Measurements from ENCODE around the gene TFAP2D.
A peak's percentile ranks its signal among the peaks of the same experiment; 100 is the strongest.

Gene TFAP2D

GRCh38 chr6:50706575-50706974, 6.8 kb upstream of the TFAP2D start:
- Histone ChIP-seq H3K27ac (no peak overlapping the region), H3K9ac (ENCODE audit: insufficient read length) (no peak overlapping the region), H3K4me3 (no peak overlapping the region), H3K9me3 (ENCODE audit: low read depth, low read length) (no peaks in the 10 kb centered on the region), H3K36me3 (ENCODE audit: insufficient read depth, low read length) (no peaks in the 10 kb centered on the region)
- no peak for DNase-seq (ENCODE audit: low read depth, low spot score)
- TF ChIP-seq EZH2 (IDR thresholded peaks at IDR 0.05) (no peak), FOXP2 (optimal IDR thresholded peaks at IDR 0.05; ENCODE audit: control extremely low read depth, extremely low read length, insufficient read depth) (no peak), POLR2AphosphoS5 (IDR thresholded peaks at IDR 0.05; ENCODE audit: borderline replicate concordance, low read depth, low read length) (no peak)

- no peak overlapping the region for H3K4me3 ChIP-seq
- H3K27ac ChIP-seq = no peak overlapping the region
- H3K9me3 ChIP-seq (ENCODE audit: low read depth, low read length) = no peaks in the 10 kb centered on the region
- no peak overlapping the region for H3K9ac ChIP-seq (ENCODE audit: insufficient read length)
- no peaks in the 10 kb centered on the region for H3K36me3 ChIP-seq (ENCODE audit: insufficient read depth, low read length)
- DNase-seq (ENCODE audit: low read depth, low spot score) = no peak
- TF ChIP-seq POLR2AphosphoS5 (IDR thresholded peaks at IDR 0.05; ENCODE audit: borderline replicate concordance, low read depth, low read length) (no peak), EZH2 (IDR thresholded peaks at IDR 0.05) (no peak), FOXP2 (optimal IDR thresholded peaks at IDR 0.05; ENCODE audit: control extremely low read depth, extremely low read length, insufficient read depth) (no peak)
Observed at GRCh38 chr6:50707191-50707590, 6.1 kb upstream of the TFAP2D start.

GRCh38 chr6:50707652-50708300, 5.5 kb upstream of the TFAP2D start:
- Histone ChIP-seq H3K9me3 (ENCODE audit: low read depth, low read length) (no peaks in the 10 kb centered on the region), H3K36me3 (ENCODE audit: insufficient read depth, low read length) (no peaks in the 10 kb centered on the region), H3K27ac (no peak overlapping the region), H3K4me3 (peak overlapping the region; percentile 30; the same call in 1 of the 2 replicates), H3K9ac (ENCODE audit: insufficient read length) (no peak overlapping the region)
- TF ChIP-seq POLR2AphosphoS5 (IDR thresholded peaks at IDR 0.05; ENCODE audit: borderline replicate concordance, low read depth, low read length) (no peak), FOXP2 (optimal IDR thresholded peaks at IDR 0.05; ENCODE audit: control extremely low read depth, extremely low read length, insufficient read depth) (no peak), EZH2 (IDR thresholded peaks at IDR 0.05) (no peak)
- no peak for DNase-seq (ENCODE audit: low read depth, low spot score)

- Histone ChIP-seq H3K36me3 (ENCODE audit: insufficient read depth, low read length) (no peaks in the 10 kb centered on the region), H3K9ac (ENCODE audit: insufficient read length) (no peak overlapping the region), H3K9me3 (ENCODE audit: low read depth, low read length) (no peaks in the 10 kb centered on the region), H3K4me3 (no peak overlapping the region), H3K27ac (no peak overlapping the region)
- TF ChIP-seq FOXP2 (optimal IDR thresholded peaks at IDR 0.05; ENCODE audit: control extremely low read depth, extremely low read length, insufficient read depth) (no peak), EZH2 (IDR thresholded peaks at IDR 0.05) (no peak), POLR2AphosphoS5 (IDR thresholded peaks at IDR 0.05; ENCODE audit: borderline replicate concordance, low read depth, low read length) (no peak)
- no peak for DNase-seq (ENCODE audit: low read depth, low spot score)
Observed at GRCh38 chr6:50708664-50709365, 4.5 kb upstream of the TFAP2D start.

GRCh38 chr6:50709366-50709734, 4.0 kb upstream of the TFAP2D start:
- Histone ChIP-seq H3K36me3 (ENCODE audit: insufficient read depth, low read length) (no peaks in the 10 kb centered on the region), H3K27ac (no peak overlapping the region), H3K9me3 (ENCODE audit: low read depth, low read length) (no peaks in the 10 kb centered on the region), H3K4me3 (no peak overlapping the region), H3K9ac (ENCODE audit: insufficient read length) (no peak overlapping the region)
- no peak for DNase-seq (ENCODE audit: low read depth, low spot score)
- no peak for TF ChIP-seq POLR2AphosphoS5 (IDR thresholded peaks at IDR 0.05; ENCODE audit: borderline replicate concordance, low read depth, low read length)
- TF ChIP-seq EZH2 (IDR thresholded peaks at IDR 0.05) = no peak
- no peak for TF ChIP-seq FOXP2 (optimal IDR thresholded peaks at IDR 0.05; ENCODE audit: control extremely low read depth, extremely low read length, insufficient read depth)

GRCh38 chr6:50711686-50712085, 1.6 kb upstream of the TFAP2D start:
- TF ChIP-seq FOXP2 (optimal IDR thresholded peaks at IDR 0.05; ENCODE audit: control extremely low read depth, extremely low read length, insufficient read depth) = no peak
- TF ChIP-seq EZH2 (IDR thresholded peaks at IDR 0.05) = no peak
- no peak for TF ChIP-seq POLR2AphosphoS5 (IDR thresholded peaks at IDR 0.05; ENCODE audit: borderline replicate concordance, low read depth, low read length)
- no peak overlapping the region for H3K4me3 ChIP-seq
- H3K9me3 ChIP-seq (ENCODE audit: low read depth, low read length) = no peaks in the 10 kb centered on the region
- H3K27ac ChIP-seq = no peak overlapping the region
- no peaks in the 10 kb centered on the region for H3K36me3 ChIP-seq (ENCODE audit: insufficient read depth, low read length)
- no peak for DNase-seq (ENCODE audit: low read depth, low spot score)
- H3K9ac ChIP-seq (ENCODE audit: insufficient read length) = no peak overlapping the region

GRCh38 chr6:50712291-50712690, 1.0 kb upstream of the TFAP2D start:
- H3K9me3 ChIP-seq (ENCODE audit: low read depth, low read length) = no peaks in the 10 kb centered on the region
- DNase-seq (ENCODE audit: low read depth, low spot score) = no peak
- no peak overlapping the region for H3K4me3 ChIP-seq
- H3K36me3 ChIP-seq (ENCODE audit: insufficient read depth, low read length) = no peaks in the 10 kb centered on the region
- H3K9ac ChIP-seq (ENCODE audit: insufficient read length) = no peak overlapping the region
- no peak overlapping the region for H3K27ac ChIP-seq
- TF ChIP-seq EZH2 (IDR thresholded peaks at IDR 0.05) (no peak), FOXP2 (optimal IDR thresholded peaks at IDR 0.05; ENCODE audit: control extremely low read depth, extremely low read length, insufficient read depth) (no peak), POLR2AphosphoS5 (IDR thresholded peaks at IDR 0.05; ENCODE audit: borderline replicate concordance, low read depth, low read length) (no peak)

GRCh38 chr6:50713977-50714486, 706 bp downstream of the TFAP2D start:
- DNase-seq (ENCODE audit: low read depth, low spot score) = no peak
- H3K4me3 ChIP-seq = peak overlapping the region; percentile 64; the same call in 1 of the 2 replicates

More at GRCh38 chr6:50713977-50714486, 706 bp downstream of the TFAP2D start:
- TF ChIP-seq EZH2 (IDR thresholded peaks at IDR 0.05) (no peak), POLR2AphosphoS5 (IDR thresholded peaks at IDR 0.05; ENCODE audit: borderline replicate concordance, low read depth, low read length) (no peak), FOXP2 (optimal IDR thresholded peaks at IDR 0.05; ENCODE audit: control extremely low read depth, extremely low read length, insufficient read depth) (no peak)
- Histone ChIP-seq H3K9me3 (ENCODE audit: low read depth, low read length) (no peaks in the 10 kb centered on the region), H3K9ac (ENCODE audit: insufficient read length) (no peak overlapping the region), H3K36me3 (ENCODE audit: insufficient read depth, low read length) (no peaks in the 10 kb centered on the region), H3K27ac (no peak overlapping the region)

Measured in SK-N-MC (cell line).